ENCODE data around the gene TTYH1. TPM values are rescaled to one million over a fixed set of nuclear protein-coding genes. Genes with fewer than 3 reads are reported as not detected.

The TTYH1 gene
- polyA plus RNA-seq, 1 donor: 8.2 TPM

GRCh38 chr19:54414156-54414555 lies 1.1 kb upstream of the TTYH1 start:
- WGBS (ENCODE audit: insufficient coverage, low lambda C conversion rate): no CpG with 5 or more reads among the region's 4 CpGs
- no peak for DNase-seq
- Histone ChIP-seq H3K4me3 (ENCODE audit: low read length) (no peak overlapping the region), H3K9me3 (ENCODE audit: control insufficient read depth, low read depth, low read length) (no peaks in the 10 kb centered on the region), H3K36me3 (ENCODE audit: control insufficient read depth, insufficient read depth, low read length) (no peaks in the 10 kb centered on the region), H3K27me3 (ENCODE audit: control insufficient read depth, insufficient read depth, low read length) (peaks cover 35% of the 10 kb centered on the region), H3K4me1 (ENCODE audit: control insufficient read depth, insufficient read depth, low read length) (peaks cover 3% of the 10 kb centered on the region), H3K27ac (ENCODE audit: low read length) (no peak overlapping the region)

GRCh38 chr19:54415901-54416673 lies 823 bp downstream of the TTYH1 start:
- Histone ChIP-seq H3K4me3 (ENCODE audit: low read length) (peak overlapping the region; percentile 31), H3K27me3 (ENCODE audit: control insufficient read depth, insufficient read depth, low read length) (peaks cover 40% of the 10 kb centered on the region), H3K27ac (ENCODE audit: low read length) (no peak overlapping the region), H3K9me3 (ENCODE audit: control insufficient read depth, low read depth, low read length) (no peaks in the 10 kb centered on the region), H3K4me1 (ENCODE audit: control insufficient read depth, insufficient read depth, low read length) (peaks cover 13% of the 10 kb centered on the region), H3K36me3 (ENCODE audit: control insufficient read depth, insufficient read depth, low read length) (no peaks in the 10 kb centered on the region)
- WGBS (ENCODE audit: insufficient coverage, low lambda C conversion rate): no CpG with 5 or more reads among the region's 28 CpGs
- no peak for DNase-seq

GRCh38 chr19:54416695-54417491 lies 1.6 kb downstream of the TTYH1 start:
- Histone ChIP-seq H3K9me3 (ENCODE audit: control insufficient read depth, low read depth, low read length) (no peaks in the 10 kb centered on the region), H3K27me3 (ENCODE audit: control insufficient read depth, insufficient read depth, low read length) (peaks cover 42% of the 10 kb centered on the region), H3K4me1 (ENCODE audit: control insufficient read depth, insufficient read depth, low read length) (peaks cover 13% of the 10 kb centered on the region), H3K36me3 (ENCODE audit: control insufficient read depth, insufficient read depth, low read length) (no peaks in the 10 kb centered on the region), H3K4me3 (ENCODE audit: low read length) (no peak overlapping the region), H3K27ac (ENCODE audit: low read length) (no peak overlapping the region)
- no peak for DNase-seq
- 90% methylated on average over 2 of the region's 44 CpGs for WGBS (ENCODE audit: insufficient coverage, low lambda C conversion rate)

- Histone ChIP-seq H3K9me3 (ENCODE audit: control insufficient read depth, low read depth, low read length) (no peaks in the 10 kb centered on the region), H3K27me3 (ENCODE audit: control insufficient read depth, insufficient read depth, low read length) (peaks cover 43% of the 10 kb centered on the region), H3K27ac (ENCODE audit: low read length) (peak overlapping the region; percentile 33), H3K4me3 (ENCODE audit: low read length) (no peak overlapping the region), H3K36me3 (ENCODE audit: control insufficient read depth, insufficient read depth, low read length) (no peaks in the 10 kb centered on the region), H3K4me1 (ENCODE audit: control insufficient read depth, insufficient read depth, low read length) (peaks cover 13% of the 10 kb centered on the region)
- 23% methylated on average over 7 of the region's 25 CpGs for WGBS (ENCODE audit: insufficient coverage, low lambda C conversion rate)
- no peak for DNase-seq
Observed at GRCh38 chr19:54418030-54418929, 3.0 kb downstream of the TTYH1 start.

- H3K27ac ChIP-seq (ENCODE audit: low read length): peak overlapping the region; percentile 40
- H3K9me3 ChIP-seq (ENCODE audit: control insufficient read depth, low read depth, low read length): no peaks in the 10 kb centered on the region
- no CpG with 5 or more reads among the region's 26 CpGs for WGBS (ENCODE audit: insufficient coverage, low lambda C conversion rate)
- H3K27me3 ChIP-seq (ENCODE audit: control insufficient read depth, insufficient read depth, low read length): peaks cover 43% of the 10 kb centered on the region
- DNase-seq: no peak
- H3K36me3 ChIP-seq (ENCODE audit: control insufficient read depth, insufficient read depth, low read length): no peaks in the 10 kb centered on the region
- no peak overlapping the region for H3K4me3 ChIP-seq (ENCODE audit: low read length)
- peaks cover 13% of the 10 kb centered on the region for H3K4me1 ChIP-seq (ENCODE audit: control insufficient read depth, insufficient read depth, low read length)
Observed at GRCh38 chr19:54418930-54419800, 3.9 kb downstream of the TTYH1 start.

- DNase-seq: no peak
- Histone ChIP-seq H3K9me3 (ENCODE audit: control insufficient read depth, low read depth, low read length) (no peaks in the 10 kb centered on the region), H3K36me3 (ENCODE audit: control insufficient read depth, insufficient read depth, low read length) (no peaks in the 10 kb centered on the region), H3K27ac (ENCODE audit: low read length) (peak overlapping the region; percentile 40), H3K4me1 (ENCODE audit: control insufficient read depth, insufficient read depth, low read length) (peaks cover 13% of the 10 kb centered on the region), H3K27me3 (ENCODE audit: control insufficient read depth, insufficient read depth, low read length) (peaks cover 35% of the 10 kb centered on the region), H3K4me3 (ENCODE audit: low read length) (no peak overlapping the region)
- no CpG with 5 or more reads among the region's 10 CpGs for WGBS (ENCODE audit: insufficient coverage, low lambda C conversion rate)
Observed at GRCh38 chr19:54420068-54420382, 4.8 kb downstream of the TTYH1 start.

- WGBS (ENCODE audit: insufficient coverage, low lambda C conversion rate): no CpG with 5 or more reads among the region's 37 CpGs
- H3K9me3 ChIP-seq (ENCODE audit: control insufficient read depth, low read depth, low read length): no peaks in the 10 kb centered on the region
- peak; percentile 63 to 81 for DNase-seq
- H3K4me3 ChIP-seq (ENCODE audit: low read length): no peak overlapping the region
- peaks cover 13% of the 10 kb centered on the region for H3K4me1 ChIP-seq (ENCODE audit: control insufficient read depth, insufficient read depth, low read length)
- peak overlapping the region; percentile 48 for H3K27ac ChIP-seq (ENCODE audit: low read length)
- peaks cover 32% of the 10 kb centered on the region for H3K27me3 ChIP-seq (ENCODE audit: control insufficient read depth, insufficient read depth, low read length)
- H3K36me3 ChIP-seq (ENCODE audit: control insufficient read depth, insufficient read depth, low read length): no peaks in the 10 kb centered on the region
Observed at GRCh38 chr19:54420383-54421168, 5.3 kb downstream of the TTYH1 start.

GRCh38 chr19:54421169-54421516 lies 5.9 kb downstream of the TTYH1 start:
- H3K4me3 ChIP-seq (ENCODE audit: low read length): no peak overlapping the region
- no peaks in the 10 kb centered on the region for H3K9me3 ChIP-seq (ENCODE audit: control insufficient read depth, low read depth, low read length)
- H3K27me3 ChIP-seq (ENCODE audit: control insufficient read depth, insufficient read depth, low read length): peaks cover 26% of the 10 kb centered on the region
- DNase-seq: no peak
- no peak overlapping the region for H3K27ac ChIP-seq (ENCODE audit: low read length)
- WGBS (ENCODE audit: insufficient coverage, low lambda C conversion rate): no CpG with 5 or more reads among the region's 9 CpGs
- no peaks in the 10 kb centered on the region for H3K36me3 ChIP-seq (ENCODE audit: control insufficient read depth, insufficient read depth, low read length)
- peaks cover 13% of the 10 kb centered on the region for H3K4me1 ChIP-seq (ENCODE audit: control insufficient read depth, insufficient read depth, low read length)

GRCh38 chr19:54421521-54421920 lies 6.3 kb downstream of the TTYH1 start:
- H3K9me3 ChIP-seq (ENCODE audit: control insufficient read depth, low read depth, low read length): no peaks in the 10 kb centered on the region
- H3K27me3 ChIP-seq (ENCODE audit: control insufficient read depth, insufficient read depth, low read length): peaks cover 26% of the 10 kb centered on the region
- no peaks in the 10 kb centered on the region for H3K36me3 ChIP-seq (ENCODE audit: control insufficient read depth, insufficient read depth, low read length)
- no CpG with 5 or more reads among the region's 7 CpGs for WGBS (ENCODE audit: insufficient coverage, low lambda C conversion rate)
- peaks cover 13% of the 10 kb centered on the region for H3K4me1 ChIP-seq (ENCODE audit: control insufficient read depth, insufficient read depth, low read length)
- DNase-seq: no peak
- no peak overlapping the region for H3K4me3 ChIP-seq (ENCODE audit: low read length)
- H3K27ac ChIP-seq (ENCODE audit: low read length): no peak overlapping the region

All from large intestine (tissue), 3 donors.